HG02678 (cell line): ENCODE data around the gene ARPP21.
"Not testable (repeated sequence)": the region's sequence is repeated elsewhere in the genome, so short reads cannot be mapped to it uniquely, and the experiment has no call there.

ENCODE experiments used
- ATAC-seq: cut with Tn5 transposase; IDR thresholded peaks from one replicate; pipeline ENCODE4 v1.9.1; 2021; ENCODE audit warnings: mild to moderate bottlenecking, moderate library complexity; ENCODE audit not compliant: unreplicated experiment

ARPP21 gene

DNA sequence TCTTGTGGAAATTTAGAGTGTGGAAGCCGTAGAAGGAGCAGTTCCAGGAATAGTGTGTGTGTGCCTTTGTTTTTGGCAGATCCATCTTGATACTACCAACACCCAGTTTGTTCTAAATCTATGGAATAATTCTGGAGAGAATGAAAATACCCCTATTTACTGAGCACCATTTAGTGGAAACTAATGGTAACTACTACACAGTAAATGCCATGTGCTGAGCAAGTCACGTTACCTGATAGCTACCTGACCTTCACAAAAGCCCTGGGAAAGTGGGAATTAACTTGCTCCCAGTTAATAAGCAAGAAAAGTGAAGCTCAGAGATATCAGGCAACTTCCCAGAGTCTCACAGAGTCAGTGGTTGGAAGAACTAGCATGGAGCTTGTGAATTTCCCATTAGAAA lies 137.7 kb downstream of the ARPP21 start:
- ATAC-seq = no peak

DNA sequence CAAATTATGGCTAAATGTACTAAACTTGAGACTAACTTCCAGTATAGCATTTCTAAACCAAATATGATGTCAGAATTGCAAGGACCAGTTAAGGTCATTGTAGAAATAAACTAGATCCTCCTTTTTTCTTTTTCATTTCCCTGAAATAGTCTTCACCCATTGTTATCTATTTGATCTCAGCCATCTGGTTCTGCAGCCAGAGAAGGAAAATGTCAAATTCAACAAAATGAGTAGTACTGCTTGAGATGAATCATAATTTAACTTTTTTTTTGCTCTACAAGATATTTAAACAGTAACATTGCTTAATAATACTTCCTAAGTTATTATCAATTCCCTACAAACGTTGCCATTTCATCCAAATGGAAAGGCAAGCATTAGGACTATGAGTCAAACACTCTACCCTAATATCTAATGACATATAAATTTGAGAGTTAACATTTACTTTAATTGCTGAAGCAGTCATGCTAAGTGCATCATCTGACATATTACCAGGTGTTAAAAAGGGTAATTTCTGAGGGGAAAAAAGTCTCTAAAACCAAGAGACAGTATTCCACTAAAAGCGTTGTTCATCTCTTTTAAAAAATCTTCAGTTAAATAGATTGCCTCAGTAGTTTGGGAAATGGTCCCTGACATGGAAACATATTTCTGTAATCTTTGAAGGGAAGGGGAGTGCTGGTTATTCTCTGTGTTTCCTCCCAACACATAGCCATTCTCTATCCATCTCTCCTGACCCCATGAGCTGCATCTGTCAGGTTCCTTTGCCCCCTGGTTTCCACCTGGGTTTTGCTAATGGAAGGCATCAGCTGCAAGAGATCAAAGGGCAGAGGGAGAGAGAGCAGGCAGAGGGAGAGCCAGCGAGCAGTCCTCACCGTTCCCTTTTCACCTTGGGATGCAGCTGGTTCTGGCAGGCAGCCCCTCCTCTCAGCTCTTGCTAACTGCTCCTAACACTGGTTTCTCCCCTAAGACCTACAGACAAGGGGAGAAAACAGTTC lies 138.5 kb downstream of the ARPP21 start:
- no peak for ATAC-seq

DNA sequence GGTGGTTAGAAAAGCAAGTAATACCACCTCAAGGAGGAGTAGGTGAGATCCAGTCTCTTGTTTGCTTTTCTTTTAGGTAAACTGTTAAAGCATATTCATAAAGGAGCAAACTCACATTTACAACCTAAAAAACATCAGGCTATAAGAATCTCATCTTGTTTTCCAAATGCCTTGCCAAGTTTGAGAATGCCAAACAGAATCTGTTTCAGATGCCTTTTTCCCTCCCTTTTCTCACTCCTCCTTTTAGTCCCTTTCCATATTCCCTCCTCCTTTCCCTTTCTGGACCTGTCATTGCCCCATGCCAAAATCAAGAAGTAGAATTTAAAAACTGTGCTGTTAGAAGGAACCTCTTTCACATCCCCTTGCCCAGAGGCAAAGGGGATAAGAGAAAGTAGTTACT lies 140.3 kb downstream of the ARPP21 start:
- ATAC-seq = no peak

DNA sequence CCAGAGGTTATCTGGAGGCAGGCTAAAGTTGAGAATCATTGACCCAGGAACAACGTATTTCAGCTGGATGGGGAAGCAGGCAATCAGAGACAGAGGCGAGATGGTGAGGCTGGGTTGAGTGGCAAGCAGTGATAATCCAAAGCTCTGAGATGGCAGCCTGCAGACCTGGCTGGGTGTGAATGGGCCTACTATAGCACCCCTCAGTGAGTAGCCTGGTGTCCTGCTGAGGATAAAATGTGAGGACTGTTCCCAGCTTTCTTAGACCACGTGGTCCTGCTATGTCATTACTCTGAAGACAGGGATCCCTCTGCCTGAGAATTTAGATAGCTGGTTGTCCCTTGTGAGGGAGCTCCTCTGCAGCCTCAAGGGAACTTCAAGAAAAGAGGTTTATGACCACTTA lies 141.5 kb downstream of the ARPP21 start:
- ATAC-seq = no peak

DNA sequence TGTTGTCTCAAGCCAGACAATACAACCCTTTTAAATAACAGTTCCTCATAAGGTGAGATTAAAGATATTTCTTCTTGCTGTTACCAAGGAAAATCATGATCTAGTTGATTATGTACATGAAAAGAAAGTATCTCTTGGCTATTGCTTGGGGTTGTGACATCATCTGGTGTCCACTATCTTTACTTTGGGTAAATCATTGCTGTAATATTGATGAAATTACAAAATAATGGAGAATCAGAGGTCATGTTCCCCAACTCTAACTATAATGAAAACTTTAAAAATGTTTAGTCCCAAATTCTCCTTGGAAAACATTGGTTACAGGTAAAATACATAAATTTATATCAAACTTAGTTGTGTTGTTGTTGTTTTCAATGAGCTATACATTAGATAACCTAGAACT lies 142.2 kb downstream of the ARPP21 start:
- ATAC-seq = no peak

DNA sequence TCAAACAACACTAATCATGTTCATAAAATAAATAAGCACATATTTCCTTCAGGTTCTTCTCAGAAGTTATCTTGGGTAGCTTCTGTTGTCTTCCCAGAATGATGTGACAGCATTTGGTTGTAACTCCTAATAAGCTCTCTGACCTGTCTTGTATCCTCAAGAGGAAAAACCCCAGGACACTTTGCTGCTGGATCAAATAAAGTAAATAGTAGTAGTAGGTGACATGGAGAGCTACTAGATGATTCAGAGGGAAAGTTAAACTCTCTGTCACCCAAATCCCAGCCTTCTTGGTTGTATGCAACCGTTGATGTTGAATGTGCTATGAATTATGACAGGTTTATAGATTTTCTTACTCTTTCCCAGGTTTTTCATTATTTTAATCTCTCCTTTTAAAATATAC lies 143.0 kb downstream of the ARPP21 start:
- ATAC-seq = no peak

DNA sequence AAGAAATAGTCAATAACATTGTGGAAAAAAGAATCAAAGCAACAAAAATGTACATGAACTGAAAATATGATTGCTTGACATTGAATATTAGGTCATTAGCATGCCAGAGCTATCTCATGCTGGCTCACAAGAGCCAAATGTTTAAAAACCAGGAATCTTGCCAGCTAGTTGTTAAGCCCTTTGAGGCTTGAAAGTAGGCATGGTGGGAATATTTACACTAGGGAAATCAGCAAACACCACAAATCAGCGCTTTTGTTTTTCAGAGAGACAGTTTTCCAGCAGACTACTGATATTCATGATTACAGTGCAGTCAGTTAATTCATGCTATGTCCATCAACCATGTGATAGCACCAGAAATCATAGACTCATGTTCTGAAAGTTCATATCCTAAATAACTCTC lies 144.8 kb downstream of the ARPP21 start:
- ATAC-seq = no peak

DNA sequence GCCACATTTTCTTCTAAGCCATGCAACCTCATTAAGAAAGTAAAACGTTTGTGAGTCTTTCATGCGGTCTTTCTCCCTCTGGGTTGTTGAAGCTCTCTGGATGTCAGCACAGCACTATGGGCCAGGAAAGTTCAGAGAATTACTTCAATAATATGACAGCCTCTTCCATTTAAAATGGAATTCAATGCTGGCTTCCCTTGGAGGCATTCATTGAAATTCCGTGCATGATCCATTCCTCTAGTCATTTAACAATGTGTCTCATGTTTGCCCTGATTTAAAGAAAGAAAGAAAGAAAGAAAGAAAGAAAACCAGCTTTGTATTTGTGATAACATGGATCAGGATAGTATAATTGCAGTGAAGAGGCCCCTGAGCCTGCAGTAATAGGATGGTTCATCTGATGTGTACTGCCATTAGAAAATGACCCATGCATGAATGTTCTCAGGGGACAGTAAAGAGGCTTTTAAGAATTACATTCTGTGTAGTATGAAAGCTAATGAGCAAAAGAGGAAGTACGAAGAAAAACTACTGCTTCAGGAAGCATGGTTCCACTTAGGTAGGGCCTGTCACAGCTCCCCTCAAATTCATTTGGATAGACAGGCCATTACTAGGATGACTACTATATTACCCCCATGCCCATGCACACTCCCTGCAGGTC lies 146.0 kb downstream of the ARPP21 start:
- no peak for ATAC-seq

DNA sequence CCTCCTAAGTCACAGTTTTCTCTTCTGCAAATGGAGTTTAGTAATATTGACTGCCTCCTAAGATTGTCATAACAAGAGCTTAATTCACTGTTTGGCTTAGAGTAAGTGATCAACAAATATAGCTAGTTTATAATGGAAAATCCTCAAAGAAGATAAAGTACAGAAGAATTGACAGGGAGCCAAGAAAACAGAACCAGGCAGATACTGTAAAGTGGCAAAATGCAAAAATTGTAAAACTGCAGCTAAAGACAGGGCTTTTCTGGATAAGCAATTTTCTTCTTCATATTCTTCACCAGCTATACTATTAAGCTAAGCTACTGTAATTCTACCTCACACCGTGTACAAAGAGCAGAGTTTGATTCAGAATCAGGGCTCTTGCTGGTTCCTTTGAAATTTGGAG lies 148.6 kb downstream of the ARPP21 start:
- no peak for ATAC-seq

DNA sequence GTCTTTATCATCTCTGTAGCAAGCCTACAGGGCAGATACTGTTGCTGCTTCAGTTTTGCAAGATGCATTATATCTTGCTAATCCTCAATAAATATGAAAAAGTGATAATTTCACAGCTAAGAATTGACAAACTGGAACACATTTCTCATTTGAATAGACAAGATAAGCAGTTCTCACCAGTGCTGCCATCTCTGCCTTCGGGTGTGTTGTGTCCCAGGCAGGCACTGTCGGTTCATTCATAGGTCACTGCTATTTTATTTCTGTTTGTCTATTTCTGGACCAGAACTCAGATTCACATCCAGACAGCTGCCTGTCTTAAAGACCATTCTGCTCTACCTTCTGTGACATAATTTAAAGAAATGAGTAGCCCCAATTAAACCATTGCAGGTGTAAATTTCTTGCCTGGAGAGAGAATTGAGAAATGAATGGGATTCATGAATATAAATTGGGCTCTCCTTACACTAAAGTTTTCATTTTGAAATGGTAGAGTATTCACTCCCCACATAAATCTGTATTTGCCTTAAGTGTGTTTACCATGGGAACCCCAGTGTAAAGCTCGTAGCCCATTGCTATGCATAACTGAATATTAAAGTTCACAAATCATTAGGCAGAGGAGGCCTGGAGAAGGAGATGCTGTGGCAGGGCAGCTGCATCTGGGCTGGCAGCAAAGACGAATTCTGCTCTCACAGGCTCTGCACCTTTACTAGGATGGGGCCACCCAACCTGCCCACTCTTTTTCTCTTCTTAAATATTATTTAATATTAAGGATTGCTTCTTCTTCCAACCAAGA lies 149.9 kb downstream of the ARPP21 start:
- no peak for ATAC-seq

DNA sequence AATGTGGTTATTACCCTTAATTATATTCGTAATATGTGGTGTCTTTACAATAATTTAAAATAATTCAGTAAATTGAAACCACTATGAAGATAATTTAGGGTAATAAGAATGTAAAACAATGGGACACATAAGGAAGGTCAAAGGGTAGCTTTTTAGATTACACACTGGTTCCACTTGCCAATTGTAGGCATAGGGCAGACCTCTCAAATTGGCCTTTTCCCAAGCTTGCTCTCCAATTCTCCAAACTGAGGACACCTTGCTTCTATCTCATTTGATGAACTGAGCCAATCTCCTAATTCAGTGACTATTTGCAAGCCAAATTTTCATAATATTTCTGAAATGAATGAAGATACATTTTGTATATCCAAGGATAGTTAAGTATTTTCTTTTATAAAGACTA lies 151.4 kb downstream of the ARPP21 start:
- ATAC-seq = no peak

DNA sequence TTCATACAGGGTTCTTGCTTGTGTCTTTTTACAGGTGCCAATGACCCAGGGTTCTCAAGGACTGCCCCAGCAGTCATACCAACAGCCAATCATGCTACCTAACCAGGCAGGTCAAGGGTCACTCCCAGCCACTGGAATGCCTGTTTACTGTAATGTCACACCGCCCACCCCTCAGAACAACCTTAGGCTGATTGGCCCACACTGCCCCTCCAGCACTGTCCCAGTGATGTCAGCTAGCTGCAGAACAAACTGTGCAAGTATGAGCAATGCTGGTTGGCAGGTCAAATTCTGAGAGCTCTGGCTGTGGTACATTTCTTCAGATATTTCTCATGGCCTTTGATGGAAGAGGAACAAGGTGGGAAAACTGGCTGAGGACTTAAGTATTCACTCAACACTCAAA lies 154.3 kb downstream of the ARPP21 start:
- no peak for ATAC-seq

DNA sequence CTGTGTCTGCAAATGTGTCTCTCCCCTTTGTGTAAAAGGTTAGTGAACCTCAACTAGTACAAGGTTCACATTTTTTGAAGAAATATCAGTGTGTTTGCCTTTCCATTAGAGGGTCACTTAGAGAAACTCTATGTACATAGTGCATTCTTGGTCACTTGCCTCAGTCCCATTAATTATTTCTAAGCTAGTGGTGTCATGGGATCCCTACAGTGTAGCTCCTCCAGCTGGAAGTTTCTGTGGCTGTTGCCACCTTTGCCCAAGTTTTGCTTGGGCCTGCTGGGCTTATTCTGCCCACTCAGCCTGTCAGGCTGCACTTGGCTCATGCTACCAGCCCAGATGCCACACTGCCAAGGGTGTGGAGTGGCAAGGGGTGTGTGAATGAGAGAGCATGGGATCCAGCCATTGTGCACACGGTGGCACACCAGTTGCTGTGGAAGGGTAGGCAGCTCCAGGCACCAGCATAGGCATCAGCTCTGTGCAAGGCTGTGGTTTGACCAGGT lies 161.7 kb downstream of the ARPP21 start:
- ATAC-seq = no peak

DNA sequence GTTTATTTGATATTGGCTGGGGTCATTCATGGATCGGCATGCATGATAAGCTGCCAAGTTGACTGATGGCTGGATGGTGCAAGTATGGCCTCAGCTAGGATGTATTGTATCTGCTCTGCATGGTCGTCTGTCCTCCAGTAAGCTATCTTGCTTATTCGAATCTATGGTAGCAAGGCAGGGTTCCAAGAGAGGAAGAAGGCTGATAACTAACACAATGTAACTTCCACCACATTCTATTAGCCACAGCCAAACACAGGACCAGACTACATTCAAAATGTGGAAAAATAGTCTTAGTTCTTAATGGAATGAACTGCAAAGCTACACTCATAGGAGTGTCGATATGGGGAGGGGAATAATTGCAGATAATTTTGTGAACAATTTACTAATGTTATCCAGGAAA lies 175.2 kb downstream of the ARPP21 start:
- ATAC-seq = no peak

DNA sequence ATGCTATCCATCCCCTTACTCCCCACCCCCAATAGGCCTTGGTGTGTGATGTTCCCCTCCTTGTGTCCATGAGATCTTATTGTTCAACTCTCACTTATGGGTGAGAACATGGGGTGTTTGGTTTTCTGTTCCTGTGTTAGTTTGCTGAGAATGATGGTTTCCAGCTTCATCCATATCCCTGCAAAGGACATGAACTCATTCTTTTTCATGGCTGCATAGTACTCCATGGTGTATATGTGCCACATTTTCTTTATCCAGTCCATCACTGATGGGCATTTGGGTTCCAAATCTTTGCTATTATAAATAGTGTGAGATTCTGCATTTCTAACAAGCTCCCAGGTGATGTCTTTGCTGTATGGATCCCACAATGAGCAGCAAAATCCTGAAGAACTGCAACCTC lies 176.5 kb downstream of the ARPP21 start:
- ATAC-seq = not testable (repeated sequence)

DNA sequence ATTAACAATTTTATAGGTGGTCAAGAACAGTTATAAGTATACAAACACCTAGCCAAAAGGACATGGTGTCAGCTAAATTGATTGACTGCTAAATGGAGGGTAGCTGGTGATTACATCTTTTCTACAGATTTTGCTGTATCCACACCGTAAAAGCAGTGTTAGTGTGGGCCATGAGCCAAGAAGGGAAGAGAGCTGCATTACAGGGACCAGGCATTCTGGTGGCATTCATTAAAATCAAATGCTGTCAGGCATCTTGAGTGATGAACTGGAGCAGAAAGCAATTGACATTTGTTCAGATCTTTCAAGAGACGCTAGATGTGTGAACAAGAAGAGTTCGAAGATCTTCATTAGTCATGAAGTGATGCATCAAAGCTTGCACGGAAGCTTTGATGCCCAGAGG lies 177.9 kb downstream of the ARPP21 start:
- ATAC-seq = no peak

DNA sequence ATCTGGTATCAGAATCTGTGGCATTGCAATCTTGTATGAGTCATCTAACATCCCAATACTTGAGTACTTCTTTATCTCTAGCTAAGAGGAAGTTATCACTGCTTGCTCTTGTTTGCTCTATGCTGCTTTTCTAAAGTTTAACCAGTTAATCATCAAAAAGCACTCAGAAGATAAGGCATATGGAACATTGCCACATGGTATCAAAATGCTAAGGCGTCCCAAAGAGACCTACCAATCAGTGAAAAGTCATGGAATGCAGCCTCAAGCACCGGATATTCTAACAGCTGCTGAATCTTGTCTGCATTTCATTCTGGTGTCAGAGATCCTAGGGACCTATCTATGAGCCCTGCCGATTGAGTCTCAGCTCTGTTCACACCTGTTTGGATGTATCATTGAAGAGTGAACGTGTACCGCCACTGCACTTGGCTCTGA lies 192.8 kb downstream of the ARPP21 start:
- ATAC-seq = no peak
